NCI-H2171 treated with DMSO at 0.1 percent for 48 hours (cell line): ENCODE data around the gene ASPSCR1.

ENCODE experiments used
- DNase-seq: peaks from one replicate; lab custom pipeline; 2025; lab: John Stamatoyannopoulos, UW

ASPSCR1 gene

GRCh38 chr17:81960130-81960958 lies 17.1 kb upstream of the ASPSCR1 start:
- no peak for DNase-seq

- peak; percentile 16 for DNase-seq
Measured at GRCh38 chr17:81961087-81961511, 16.3 kb upstream of the ASPSCR1 start, which contains the start of gene NOTUM. TSS of gene NOTUM (minus strand) at chr17:81961187. CDS start at chr17:81960909, 278 bp downstream.

GRCh38 chr17:81961521-81962498 lies 15.6 kb upstream of the ASPSCR1 start:
- no peak for DNase-seq

- no peak for DNase-seq
Measured at GRCh38 chr17:81962499-81963441, 14.7 kb upstream of the ASPSCR1 start.

GRCh38 chr17:81964081-81964849 lies 13.2 kb upstream of the ASPSCR1 start:
- DNase-seq: no peak

GRCh38 chr17:81966343-81967243 lies 10.8 kb upstream of the ASPSCR1 start:
- peak; percentile 76 for DNase-seq

- no peak for DNase-seq
Measured at GRCh38 chr17:81967244-81967532, 10.2 kb upstream of the ASPSCR1 start.

GRCh38 chr17:81967533-81968395 lies 9.7 kb upstream of the ASPSCR1 start:
- peak; percentile 92 for DNase-seq

GRCh38 chr17:81968396-81968745 lies 9.1 kb upstream of the ASPSCR1 start:
- no peak for DNase-seq

GRCh38 chr17:81968850-81969812 lies 8.3 kb upstream of the ASPSCR1 start:
- no peak for DNase-seq

GRCh38 chr17:81973432-81973831 lies 4.0 kb upstream of the ASPSCR1 start:
- DNase-seq: no peak

GRCh38 chr17:81976332-81977210 lies 858 bp upstream of the ASPSCR1 start:
- peak; percentile 55 for DNase-seq

GRCh38 chr17:81978524-81979298 lies 1.3 kb downstream of the ASPSCR1 start:
- DNase-seq: no peak

- no peak for DNase-seq
Measured at GRCh38 chr17:81980122-81980521, 2.7 kb downstream of the ASPSCR1 start.

GRCh38 chr17:81980707-81981343 lies 3.4 kb downstream of the ASPSCR1 start:
- no peak for DNase-seq
